ENCODE results near the gene TPPP2. TPM values are rescaled to one million over a fixed set of nuclear protein-coding genes. Genes with fewer than 3 reads are reported as not detected.
"Not testable (repeated sequence)": the region's sequence is repeated elsewhere in the genome, so short reads cannot be mapped to it uniquely, and the experiment has no call there.

Gene TPPP2
- total RNA-seq, 1 donor from 2014 or later, result not detected

- Mint-ChIP-seq H3K9me3 (no peaks in the 10 kb centered on the region), H3K36me3 (no peaks in the 10 kb centered on the region), H3K27me3 (peaks cover 7% of the 10 kb centered on the region), H3K4me3 (peak overlapping the region; percentile 11), H3K4me1 (ENCODE audit: unreplicated experiment) (peaks cover 21% of the 10 kb centered on the region), H3K27ac (peak overlapping the region; percentile 42)
- TF ChIP-seq CTCF (conservative IDR thresholded peaks at IDR 0.05), result no peak
- DNase-seq (ENCODE audit: extremely low spot score, unreplicated experiment), result no peak
Observed at GRCh38 chr14:21040370-21040925, 10.4 kb downstream of the TPPP2 start.

- DNase-seq (ENCODE audit: extremely low spot score, unreplicated experiment); H3K27me3 Mint-ChIP-seq; H3K9me3 Mint-ChIP-seq; H3K4me3 Mint-ChIP-seq; H3K36me3 Mint-ChIP-seq; H3K27ac Mint-ChIP-seq: not testable (repeated sequence)
- H3K4me1 Mint-ChIP-seq (ENCODE audit: unreplicated experiment), result peaks cover 21% of the 10 kb centered on the region
Observed at GRCh38 chr14:21040941-21041340, 10.9 kb downstream of the TPPP2 start.

- Mint-ChIP-seq H3K4me1 (ENCODE audit: unreplicated experiment) (peaks cover 21% of the 10 kb centered on the region), H3K27me3 (peaks cover 7% of the 10 kb centered on the region), H3K9me3 (no peaks in the 10 kb centered on the region), H3K4me3 (peak within 1 kb of the TSS; percentile 8), H3K36me3 (no peaks in the 10 kb centered on the region), H3K27ac (peak within 1 kb of the TSS; percentile 60)
- TF ChIP-seq CTCF (conservative IDR thresholded peaks at IDR 0.05), result no peak
- no peak for DNase-seq (ENCODE audit: extremely low spot score, unreplicated experiment)
Observed at GRCh38 chr14:21041676-21042433, 11.8 kb downstream of the TPPP2 start, which contains the start of gene RNASE7. Gene RNASE7 (plus strand): TSS chr14:21042362. CDS start chr14:21042993, 631 bp downstream.

- peaks cover 25% of the 10 kb centered on the region for H3K4me1 Mint-ChIP-seq (ENCODE audit: unreplicated experiment)
- H3K4me3 Mint-ChIP-seq, result no peak overlapping the region
- TF ChIP-seq CTCF (conservative IDR thresholded peaks at IDR 0.05), result no peak
- H3K36me3 Mint-ChIP-seq, result no peaks in the 10 kb centered on the region
- no peaks in the 10 kb centered on the region for H3K9me3 Mint-ChIP-seq
- peaks cover 7% of the 10 kb centered on the region for H3K27me3 Mint-ChIP-seq
- H3K27ac Mint-ChIP-seq, result no peak overlapping the region
- DNase-seq (ENCODE audit: extremely low spot score, unreplicated experiment), result no peak
Observed at GRCh38 chr14:21042918-21043317, 12.9 kb downstream of the TPPP2 start.

GRCh38 chr14:21043387-21043973 is 13.5 kb downstream of the TPPP2 start:
- TF ChIP-seq CTCF (conservative IDR thresholded peaks at IDR 0.05), result no peak
- no peak for DNase-seq (ENCODE audit: extremely low spot score, unreplicated experiment)
- Mint-ChIP-seq H3K9me3 (no peaks in the 10 kb centered on the region), H3K27ac (no peak overlapping the region), H3K4me1 (ENCODE audit: unreplicated experiment) (peaks cover 22% of the 10 kb centered on the region), H3K36me3 (no peaks in the 10 kb centered on the region), H3K4me3 (no peak overlapping the region), H3K27me3 (peaks cover 7% of the 10 kb centered on the region)

All from type B pancreatic cell (in vitro differentiated cells).